Endothelial cell of umbilical vein (primary cell): ENCODE results near the gene S100A4. TPM values are rescaled to one million over a fixed set of nuclear protein-coding genes. Genes with fewer than 3 reads are reported as not detected.

Experiments
- BruUV-seq: library from RNA; stranded (reverse); fragments of 400-500 nt; replicated peaks from 2 replicates; lab custom pipeline; 2021; lab: Mats Ljungman, UMichigan
- CTCF ChIA-PET: fragments of 300-600, 350-600 bp; sonication (Branson Sonifier 250); formaldehyde crosslinking; loops from one replicate; lab custom pipeline; 2021; ENCODE audit warnings: antibody characterized with exemption, inconsistent platforms; lab: Charles Lee
- POLR2A ChIA-PET: fragments of 300-600, 350-600 bp; sonication (Branson Sonifier 250); formaldehyde crosslinking; loops from one replicate; lab custom pipeline; 2021; ENCODE audit warnings: antibody characterized with exemption, inconsistent platforms; lab: Charles Lee
- DNase-seq: peaks from one replicate; pipeline ENCODE4 v3.0.0-alpha.2; 2011; ENCODE audit warnings: low read depth, low spot score
- FAIRE-seq: peaks from 2 replicates; lab custom pipeline; 2011; peaks lifted over from hg19 to GRCh38; lab: Jason Lieb, UNC
- H2AFZ ChIP-seq: 2 replicates; pipeline ENCODE4 v1.6.0; 2012; ENCODE audit warnings: low read depth, low read length, control low read depth, inconsistent platforms
- H3K27ac ChIP-seq: 2 replicates; pipeline ENCODE4 v1.5.1; 2011; ENCODE audit warnings: low read depth, mild to moderate bottlenecking, control low read depth, low read length, moderate library complexity; ENCODE audit not compliant: insufficient read depth
- H3K27me3 ChIP-seq, 2 experiments: 2 replicates each; pipeline versions ENCODE4 v1.6.0 to v1.6.1; 2011; ENCODE audit warnings: low read length in 2 of 2, mixed read lengths in 1 of 2; ENCODE audit not compliant: control insufficient read depth in 2 of 2, insufficient read depth in 2 of 2
- H3K36me3 ChIP-seq, 2 experiments: 2 replicates in 1 of 2; 3 replicates in 1 of 2; pipeline ENCODE4 v1.5.1; 2011; ENCODE audit warnings: low read length in 2 of 2, mild to moderate bottlenecking in 1 of 2, moderate library complexity in 1 of 2; ENCODE audit not compliant: control insufficient read depth in 2 of 2, insufficient read depth in 2 of 2; ENCODE audit errors: extremely low read depth in 1 of 2
- H3K4me1 ChIP-seq: 3 replicates; pipeline ENCODE4 v1.5.1; 2011; ENCODE audit warnings: mild to moderate bottlenecking, low read length; ENCODE audit not compliant: control insufficient read depth, insufficient read depth; ENCODE audit errors: extremely low read depth
- H3K4me2 ChIP-seq: 2 replicates; pipeline ENCODE4 v1.6.1; 2011; ENCODE audit warnings: low read length, control low read depth, mixed read lengths; ENCODE audit not compliant: insufficient read depth
- H3K4me3 ChIP-seq, 3 experiments: fragments of 200-600 bp in 1 of 3; sonication (generic), shearing (Covaris generic) in 1 of 3; replicated peaks in 1 of 3; 2 replicates each; pipeline ENCODE4 v1.5.1; 2011 to 2016; ENCODE audit warnings: control low read depth in 3 of 3, low read length in 3 of 3, mild to moderate bottlenecking in 2 of 3, inconsistent platforms in 1 of 3, low read depth in 1 of 3, moderate library complexity in 1 of 3; ENCODE audit not compliant: insufficient read depth in 1 of 3
- H3K79me2 ChIP-seq: 2 replicates; pipeline ENCODE4 v1.6.0; 2012; ENCODE audit warnings: low read length, inconsistent platforms; ENCODE audit not compliant: control insufficient read depth, insufficient read depth
- H3K9ac ChIP-seq: replicated peaks from 2 replicates; pipeline ENCODE3; 2011; ENCODE audit warnings: low read length, control low read depth; ENCODE audit not compliant: insufficient read depth; ENCODE audit errors: extremely low read depth
- H3K9me1 ChIP-seq: replicated peaks from 3 replicates; pipeline ENCODE4 v1.6.0; 2011; ENCODE audit warnings: mild to moderate bottlenecking, low read length; ENCODE audit not compliant: control insufficient read depth, insufficient read depth; ENCODE audit errors: extremely low read depth
- H3K9me3 ChIP-seq: replicated peaks from 2 replicates; pipeline ENCODE4 v1.5.1; 2012; ENCODE audit warnings: low read length, inconsistent platforms; ENCODE audit not compliant: control insufficient read depth, insufficient read depth
- H4K20me1 ChIP-seq: replicated peaks from 2 replicates; pipeline ENCODE3; 2011; ENCODE audit warnings: mild to moderate bottlenecking, low read length; ENCODE audit not compliant: control insufficient read depth, insufficient read depth; ENCODE audit errors: extremely low read depth
- EZH2 ChIP-seq: IDR thresholded peaks from 2 replicates; pipeline ENCODE4 v1.6.1; 2012; ENCODE audit warnings: borderline replicate concordance, low read depth, mild to moderate bottlenecking, moderate library complexity, low read length, inconsistent platforms; ENCODE audit not compliant: severe bottlenecking
- FOS ChIP-seq: IDR thresholded peaks from 2 replicates; pipeline ENCODE4 v1.6.1; 2011; ENCODE audit warnings: mild to moderate bottlenecking, low read length, moderate library complexity, borderline replicate concordance; ENCODE audit not compliant: insufficient read depth
- GATA2 ChIP-seq: IDR thresholded peaks from 2 replicates; pipeline ENCODE4 v1.7.0; 2011; ENCODE audit warnings: low read depth, mild to moderate bottlenecking, moderate library complexity, mixed read lengths, low read length; ENCODE audit not compliant: insufficient read length, insufficient read depth
- JUN ChIP-seq: IDR thresholded peaks from 2 replicates; pipeline ENCODE4 v1.6.1; 2011; ENCODE audit warnings: borderline replicate concordance, low read depth; ENCODE audit not compliant: insufficient read length, insufficient read depth
- MYC ChIP-seq: IDR thresholded peaks from one replicate; pipeline ENCODE4 v1.6.1; 2011; ENCODE audit warnings: mild to moderate bottlenecking, low read depth, low read length
- POLR2A ChIP-seq: IDR thresholded peaks from 2 replicates; pipeline ENCODE4 v1.6.1; 2012; ENCODE audit warnings: low read depth, mild to moderate bottlenecking, control low read depth, low read length
- POLR2AphosphoS5 ChIP-seq: IDR thresholded peaks from 2 replicates; pipeline ENCODE4 v1.6.1; 2012; ENCODE audit warnings: low read depth, mild to moderate bottlenecking, control low read depth, low read length, moderate library complexity; ENCODE audit not compliant: insufficient read depth
- dilution Hi-C: fragments of 300-500 bp; cut with MboI; formaldehyde crosslinking; loops from one replicate; pipeline ENCODE4 v1.15.0; 2019; ENCODE audit warnings: low sequenced_read_pairs; ENCODE audit not compliant: extremely low pct_ligation_motif_present
- intact Hi-C: fragments of 100-400 bp; cut with micrococcal nuclease; formaldehyde crosslinking; loops from one replicate; pipeline ENCODE4 v1.10.0; 2022
- polyA plus RNA-seq, 4 experiments: library from polyadenylated mRNA; depleted of rRNA in 3 of 4; stranded (reverse) in 3 of 4; unstranded in 1 of 4; fragments of >200 nt; gene quantifications; 2 replicates each; pipeline versions ENCODE4 v1.2.1 to v1.2.3, GENCODE V29; 2011 to 2012; ENCODE audit warnings: missing spikeins in 1 of 4
- total RNA-seq: library from RNA; stranded (reverse); gene quantifications from 2 replicates; pipeline ENCODE4 v1.2.3, GENCODE V29; 2021
- TF ChIP-seq, protein P1 (sequence below), 2 donors: IDR thresholded peaks; 1 replicate in 1 of 2; 2 replicates in 1 of 2; pipeline ENCODE4 v1.5.1; 2011; ENCODE audit warnings: low read length in 2 of 2, mild to moderate bottlenecking in 2 of 2, moderate library complexity in 2 of 2, control low read depth in 1 of 2, inconsistent platforms in 1 of 2, low read depth in 1 of 2; ENCODE audit not compliant: insufficient read depth in 1 of 2; ENCODE audit errors: extremely low read depth in 1 of 2
- TF ChIP-seq, protein P2 (sequence below): IDR thresholded peaks from 2 replicates; pipeline ENCODE4 v1.6.1; 2011; ENCODE audit not compliant: insufficient read depth, insufficient read length

The S100A4 gene
- total and polyA plus RNA-seq, 2 donors (not counting 3 experiments of a cell fraction or from before 2014, with no cell fraction given): 1.1 TPM; not detected in 1

DNA sequence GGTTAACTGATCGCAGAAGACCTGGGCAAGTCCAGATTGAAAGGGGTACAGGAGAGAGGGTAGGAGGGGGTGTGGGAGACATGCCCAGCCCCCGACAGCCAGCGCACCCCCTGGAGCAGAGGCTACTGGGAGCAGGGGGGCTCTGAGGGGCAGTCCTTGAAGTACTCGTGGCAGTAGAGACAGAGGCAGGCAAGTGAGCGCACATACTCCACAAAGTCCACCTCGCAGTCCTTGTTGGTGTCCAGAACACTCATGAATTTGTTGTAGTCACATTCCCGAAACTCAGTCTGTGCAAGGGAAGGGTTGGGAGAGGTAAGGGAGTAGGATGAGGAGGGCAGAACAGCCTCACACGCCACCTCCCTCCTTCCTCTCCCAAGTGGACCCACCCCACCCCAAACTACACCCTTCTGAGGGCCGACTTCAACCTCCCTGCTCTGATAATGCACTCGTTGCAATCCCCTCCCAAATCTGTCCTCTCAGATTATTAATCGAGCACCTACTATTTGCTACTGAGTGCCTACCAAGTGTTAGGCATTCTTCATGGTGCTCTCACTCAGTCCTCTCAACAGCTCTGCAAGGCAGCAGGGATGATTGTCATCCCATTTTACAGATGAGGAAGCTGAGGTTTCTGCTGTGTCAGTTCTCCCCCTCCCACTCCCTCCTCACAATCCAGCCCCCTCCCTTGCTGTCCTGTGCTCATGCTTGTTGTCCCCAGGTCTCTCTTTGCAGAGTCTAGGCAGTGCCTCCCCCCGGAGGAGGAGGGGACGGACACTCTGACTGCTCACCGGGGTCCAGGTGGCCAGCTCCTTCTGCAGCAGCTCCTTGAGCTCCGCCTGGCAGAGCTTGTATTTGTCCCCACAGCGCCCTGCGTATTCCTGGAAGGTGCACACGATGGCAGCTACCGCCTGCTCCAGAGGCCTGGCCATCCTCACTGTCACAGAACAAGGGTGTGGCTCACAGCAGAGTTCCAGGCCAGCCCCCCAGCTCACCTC is 2.2 kb upstream of the S100A4 start:
- H4K20me1 ChIP-seq: no peaks in the 10 kb centered on the region
- no peaks in the 10 kb centered on the region for H3K9me1 ChIP-seq
- FAIRE-seq (no peak), DNase-seq (no peak)
- H3K4me3 ChIP-seq: no peak overlapping the region
- H2AFZ ChIP-seq: no peak overlapping the region
- H3K9me3 ChIP-seq: no peaks in the 10 kb centered on the region
- dilution Hi-C loops (no loop called here), intact Hi-C loops (no loop called here)
- H3K27ac ChIP-seq: no peak overlapping the region
- H3K36me3 ChIP-seq: no peaks in the 10 kb centered on the region
- ChIA-PET CTCF (no interaction called here), POLR2A (no interaction called here)
- peaks cover 21% of the 10 kb centered on the region for H3K4me1 ChIP-seq
- no peak overlapping the region for H3K9ac ChIP-seq
- BruUV-seq: no TSS peak
- TF ChIP-seq GATA2 (no peak), MYC (no peak), JUN (no peak), FOS (no peak), EZH2 (no peak), POLR2AphosphoS5 (no peak), POLR2A (no peak)
- TF ChIP-seq, protein P1, sequence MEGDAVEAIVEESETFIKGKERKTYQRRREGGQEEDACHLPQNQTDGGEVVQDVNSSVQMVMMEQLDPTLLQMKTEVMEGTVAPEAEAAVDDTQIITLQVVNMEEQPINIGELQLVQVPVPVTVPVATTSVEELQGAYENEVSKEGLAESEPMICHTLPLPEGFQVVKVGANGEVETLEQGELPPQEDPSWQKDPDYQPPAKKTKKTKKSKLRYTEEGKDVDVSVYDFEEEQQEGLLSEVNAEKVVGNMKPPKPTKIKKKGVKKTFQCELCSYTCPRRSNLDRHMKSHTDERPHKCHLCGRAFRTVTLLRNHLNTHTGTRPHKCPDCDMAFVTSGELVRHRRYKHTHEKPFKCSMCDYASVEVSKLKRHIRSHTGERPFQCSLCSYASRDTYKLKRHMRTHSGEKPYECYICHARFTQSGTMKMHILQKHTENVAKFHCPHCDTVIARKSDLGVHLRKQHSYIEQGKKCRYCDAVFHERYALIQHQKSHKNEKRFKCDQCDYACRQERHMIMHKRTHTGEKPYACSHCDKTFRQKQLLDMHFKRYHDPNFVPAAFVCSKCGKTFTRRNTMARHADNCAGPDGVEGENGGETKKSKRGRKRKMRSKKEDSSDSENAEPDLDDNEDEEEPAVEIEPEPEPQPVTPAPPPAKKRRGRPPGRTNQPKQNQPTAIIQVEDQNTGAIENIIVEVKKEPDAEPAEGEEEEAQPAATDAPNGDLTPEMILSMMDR (IDR thresholded peaks at IDR 0.05; ENCODE audit: extremely low read depth in 1 of 2, insufficient read depth in 1 of 2, low read depth in 1 of 2, low read length in 2 of 2): no peak
- TF ChIP-seq, protein P2, sequence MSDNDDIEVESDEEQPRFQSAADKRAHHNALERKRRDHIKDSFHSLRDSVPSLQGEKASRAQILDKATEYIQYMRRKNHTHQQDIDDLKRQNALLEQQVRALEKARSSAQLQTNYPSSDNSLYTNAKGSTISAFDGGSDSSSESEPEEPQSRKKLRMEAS: no peak
- H3K79me2 ChIP-seq: no peaks in the 10 kb centered on the region
- H3K4me2 ChIP-seq: no peak overlapping the region
- H3K27me3 ChIP-seq: no peaks in the 10 kb centered on the region
